ENCODE measurements around the gene MACROD2.

DNA sequence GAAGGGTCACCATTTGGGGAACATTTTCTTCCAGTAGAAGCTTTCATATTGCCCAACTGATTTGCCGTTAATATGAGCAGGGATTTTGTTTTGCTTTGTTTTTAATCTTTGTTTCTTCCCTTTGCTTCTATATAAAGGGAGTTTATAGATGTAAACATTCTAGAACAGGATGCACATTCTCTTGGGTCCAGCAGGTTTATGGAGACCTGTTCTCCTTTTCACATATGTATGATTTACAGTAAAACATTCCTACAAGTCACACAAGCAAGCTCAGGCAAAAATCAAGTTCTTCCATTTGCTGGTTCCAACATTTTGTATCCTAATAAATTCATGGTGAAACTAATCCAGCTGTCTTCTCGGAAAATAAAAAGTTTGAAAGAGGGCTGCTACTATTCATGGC, 1424.5 kb downstream of the MACROD2 start:
- TF ChIP-seq, protein P1, sequence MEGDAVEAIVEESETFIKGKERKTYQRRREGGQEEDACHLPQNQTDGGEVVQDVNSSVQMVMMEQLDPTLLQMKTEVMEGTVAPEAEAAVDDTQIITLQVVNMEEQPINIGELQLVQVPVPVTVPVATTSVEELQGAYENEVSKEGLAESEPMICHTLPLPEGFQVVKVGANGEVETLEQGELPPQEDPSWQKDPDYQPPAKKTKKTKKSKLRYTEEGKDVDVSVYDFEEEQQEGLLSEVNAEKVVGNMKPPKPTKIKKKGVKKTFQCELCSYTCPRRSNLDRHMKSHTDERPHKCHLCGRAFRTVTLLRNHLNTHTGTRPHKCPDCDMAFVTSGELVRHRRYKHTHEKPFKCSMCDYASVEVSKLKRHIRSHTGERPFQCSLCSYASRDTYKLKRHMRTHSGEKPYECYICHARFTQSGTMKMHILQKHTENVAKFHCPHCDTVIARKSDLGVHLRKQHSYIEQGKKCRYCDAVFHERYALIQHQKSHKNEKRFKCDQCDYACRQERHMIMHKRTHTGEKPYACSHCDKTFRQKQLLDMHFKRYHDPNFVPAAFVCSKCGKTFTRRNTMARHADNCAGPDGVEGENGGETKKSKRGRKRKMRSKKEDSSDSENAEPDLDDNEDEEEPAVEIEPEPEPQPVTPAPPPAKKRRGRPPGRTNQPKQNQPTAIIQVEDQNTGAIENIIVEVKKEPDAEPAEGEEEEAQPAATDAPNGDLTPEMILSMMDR (IDR thresholded peaks at IDR 0.05; ENCODE audit: insufficient read depth, low read depth, low read length) = no peak
- no peak for TF ChIP-seq EZH2 (IDR thresholded peaks at IDR 0.05; ENCODE audit: insufficient read depth, low read length)
